Measurements from ENCODE around the gene COL12A1.

DNA sequence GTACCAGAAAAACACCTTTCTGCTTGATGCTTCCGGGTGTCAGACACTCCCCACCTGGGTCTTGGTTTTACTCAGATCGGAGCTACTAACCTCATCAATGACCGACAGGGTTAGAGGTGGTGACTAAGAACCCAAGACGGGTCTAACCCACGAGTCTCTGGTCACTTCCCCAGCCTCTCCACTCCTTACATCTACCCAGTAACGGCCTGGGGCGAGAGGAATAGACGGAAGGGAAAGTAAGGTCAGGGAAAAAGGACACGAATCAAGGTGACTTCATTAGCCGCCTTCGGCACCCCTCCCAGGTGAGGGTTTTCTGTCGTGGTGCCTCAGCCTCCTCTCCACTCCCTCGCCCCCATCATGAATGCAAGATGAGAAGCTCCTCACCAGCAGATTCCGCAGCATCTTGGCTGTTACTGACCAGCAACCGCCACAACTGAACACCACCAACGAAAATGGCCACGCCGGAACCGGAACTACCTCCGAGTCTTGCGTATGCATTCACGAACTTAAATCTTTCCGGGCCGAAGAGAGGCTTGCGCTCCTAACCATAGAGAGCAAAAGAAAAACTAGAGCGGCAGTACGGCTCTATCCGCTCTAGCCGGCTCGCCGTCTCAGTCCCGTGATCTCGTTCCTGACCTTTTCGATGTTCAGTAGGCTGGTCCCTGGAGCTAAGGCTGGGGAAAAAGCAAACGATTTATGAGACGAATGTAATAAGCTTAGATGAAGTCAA is 37.6 kb upstream of the COL12A1 start, which contains the start of gene COX7A2:
- TF ChIP-seq, protein P1, sequence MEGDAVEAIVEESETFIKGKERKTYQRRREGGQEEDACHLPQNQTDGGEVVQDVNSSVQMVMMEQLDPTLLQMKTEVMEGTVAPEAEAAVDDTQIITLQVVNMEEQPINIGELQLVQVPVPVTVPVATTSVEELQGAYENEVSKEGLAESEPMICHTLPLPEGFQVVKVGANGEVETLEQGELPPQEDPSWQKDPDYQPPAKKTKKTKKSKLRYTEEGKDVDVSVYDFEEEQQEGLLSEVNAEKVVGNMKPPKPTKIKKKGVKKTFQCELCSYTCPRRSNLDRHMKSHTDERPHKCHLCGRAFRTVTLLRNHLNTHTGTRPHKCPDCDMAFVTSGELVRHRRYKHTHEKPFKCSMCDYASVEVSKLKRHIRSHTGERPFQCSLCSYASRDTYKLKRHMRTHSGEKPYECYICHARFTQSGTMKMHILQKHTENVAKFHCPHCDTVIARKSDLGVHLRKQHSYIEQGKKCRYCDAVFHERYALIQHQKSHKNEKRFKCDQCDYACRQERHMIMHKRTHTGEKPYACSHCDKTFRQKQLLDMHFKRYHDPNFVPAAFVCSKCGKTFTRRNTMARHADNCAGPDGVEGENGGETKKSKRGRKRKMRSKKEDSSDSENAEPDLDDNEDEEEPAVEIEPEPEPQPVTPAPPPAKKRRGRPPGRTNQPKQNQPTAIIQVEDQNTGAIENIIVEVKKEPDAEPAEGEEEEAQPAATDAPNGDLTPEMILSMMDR (IDR thresholded peaks at IDR 0.05 in 4 of 5, conservative IDR thresholded peaks at IDR 0.05 in 1 of 5) = no peak
- peak; percentile 68 to 79 for TF ChIP-seq POLR2A (IDR thresholded peaks at IDR 0.05)

Measured in gastrocnemius medialis (tissue), 4 donors.